HG03280 (cell line): ENCODE data around the gene HHATL.
"Not testable (repeated sequence)": the region's sequence is repeated elsewhere in the genome, so short reads cannot be mapped to it uniquely, and the experiment has no call there.

Experiments
- ATAC-seq: cut with Tn5 transposase; IDR thresholded peaks from one replicate; pipeline ENCODE4 v1.9.1; 2021; ENCODE audit warnings: mild to moderate bottlenecking, moderate library complexity; ENCODE audit not compliant: unreplicated experiment

The HHATL gene

GRCh38 chr3:42734263-42734860 is 31.8 kb upstream of the HHATL start:
- no peak for ATAC-seq

GRCh38 chr3:42733501-42734262 is 31.1 kb upstream of the HHATL start:
- no peak for ATAC-seq

- no peak for ATAC-seq
These were observed 30.3 kb upstream of the HHATL start for GRCh38 chr3:42732829-42733459.

- ATAC-seq = no peak
These were observed 29.7 kb upstream of the HHATL start for GRCh38 chr3:42732196-42732828.

GRCh38 chr3:42731476-42732195 is 29.0 kb upstream of the HHATL start:
- ATAC-seq = no peak

- ATAC-seq = no peak
These were observed 28.3 kb upstream of the HHATL start for GRCh38 chr3:42730706-42731420.

- ATAC-seq = no peak
These were observed 27.7 kb upstream of the HHATL start for GRCh38 chr3:42730294-42730693.

GRCh38 chr3:42729404-42730145 is 27.0 kb upstream of the HHATL start:
- no peak for ATAC-seq

GRCh38 chr3:42728668-42729364 is 26.2 kb upstream of the HHATL start:
- ATAC-seq = no peak

- ATAC-seq = no peak
These were observed 25.5 kb upstream of the HHATL start for GRCh38 chr3:42728056-42728455.

- ATAC-seq = no peak
These were observed 22.9 kb upstream of the HHATL start for GRCh38 chr3:42725454-42725853.

GRCh38 chr3:42723219-42723618 is 20.6 kb upstream of the HHATL start:
- ATAC-seq = no peak

- ATAC-seq = not testable (repeated sequence)
These were observed 19.8 kb upstream of the HHATL start for GRCh38 chr3:42722442-42722841.

GRCh38 chr3:42721690-42722089 is 19.1 kb upstream of the HHATL start:
- no peak for ATAC-seq

- no peak for ATAC-seq
These were observed 17.5 kb upstream of the HHATL start for GRCh38 chr3:42720126-42720525.

GRCh38 chr3:42719002-42719401 is 16.4 kb upstream of the HHATL start:
- no peak for ATAC-seq

- no peak for ATAC-seq
These were observed 15.7 kb upstream of the HHATL start for GRCh38 chr3:42718338-42718737.

- no peak for ATAC-seq
These were observed 14.7 kb upstream of the HHATL start for GRCh38 chr3:42717306-42717705.

- no peak for ATAC-seq
These were observed 11.7 kb upstream of the HHATL start for GRCh38 chr3:42714171-42714852.
